Prostate gland (tissue), 2 donors: ENCODE results near the gene CETP. TPM values are rescaled to one million over a fixed set of nuclear protein-coding genes. Genes with fewer than 3 reads are reported as not detected.
"Not testable (repeated sequence)": the region's sequence is repeated elsewhere in the genome, so short reads cannot be mapped to it uniquely, and the experiment has no call there.

ENCODE experiments used
- DNase-seq: peaks from one replicate; pipeline ENCODE4 v3.0.0-alpha.2; 2019; ENCODE audit warnings: low spot score
- H3K27ac ChIP-seq, 2 donors: fragments of 200-600 bp; sonication (generic); 2 replicates each; pipeline ENCODE4 v1.5.1; 2017 to 2019
- H3K27me3 ChIP-seq: fragments of 200-600 bp; sonication (generic); replicated peaks from 2 replicates; pipeline ENCODE4 v1.5.1; 2019; ENCODE audit not compliant: insufficient read depth
- H3K36me3 ChIP-seq, 2 donors: fragments of 200-600 bp; sonication (generic); 1 replicate in 1 of 2; 2 replicates in 1 of 2; pipeline versions ENCODE4 v1.5.1 to v1.8.1; 2017 to 2019
- H3K4me1 ChIP-seq: fragments of 200-600 bp; sonication (generic); replicated peaks from 2 replicates; pipeline ENCODE4 v1.5.1; 2019
- H3K4me3 ChIP-seq, 2 donors: fragments of 200-600 bp; sonication (generic); 2 replicates each; pipeline ENCODE4 v1.5.1; 2017 to 2019
- H3K9me3 ChIP-seq: fragments of 200-600 bp; sonication (generic); 2 replicates; pipeline ENCODE4 v1.5.1; 2017
- POLR2A ChIP-seq: fragments of 450-650 bp; IDR thresholded peaks from one replicate; pipeline ENCODE4 v1.6.1; 2016; ENCODE audit warnings: antibody characterized with exemption, mild to moderate bottlenecking
- POLR2AphosphoS5 ChIP-seq: sonication (generic); formaldehyde crosslinking; IDR thresholded peaks from one replicate; pipeline ENCODE4 v1.6.1; 2017; ENCODE audit warnings: antibody characterized with exemption
- WGBS: methylation state at CpG from one replicate; pipeline ENCODE4 v1.1.5; 2018; 5-methylcytosine and 5-hydroxymethylcytosine counted together
- intact Hi-C: fragments of 100-400 bp; cut with DNase I; formaldehyde crosslinking; loops from one replicate; pipeline ENCODE4 v1.14.2; 2022
- total RNA-seq, 2 donors: library from RNA; depleted of rRNA; stranded (reverse); fragments of >200 nt; gene quantifications; one replicate each; pipeline ENCODE4 v1.1.0, GENCODE V29; 2016
- TF ChIP-seq, protein P1 (sequence below), 4 experiments: fragments of 200-600 bp in 2 of 4; fragments of 450-650 bp in 2 of 4; sonication (generic) in 2 of 4; IDR thresholded peaks; 1 replicate in 3 of 4; 2 replicates in 1 of 4; pipeline ENCODE4 v1.5.1; 2016 to 2019; ENCODE audit warnings: antibody characterized with exemption in 4 of 4, mild to moderate bottlenecking in 2 of 4, moderate library complexity in 2 of 4

Gene CETP
- total RNA-seq, 2 donors from 2014 or later = 0.40 TPM; not detected in 1

DNA sequence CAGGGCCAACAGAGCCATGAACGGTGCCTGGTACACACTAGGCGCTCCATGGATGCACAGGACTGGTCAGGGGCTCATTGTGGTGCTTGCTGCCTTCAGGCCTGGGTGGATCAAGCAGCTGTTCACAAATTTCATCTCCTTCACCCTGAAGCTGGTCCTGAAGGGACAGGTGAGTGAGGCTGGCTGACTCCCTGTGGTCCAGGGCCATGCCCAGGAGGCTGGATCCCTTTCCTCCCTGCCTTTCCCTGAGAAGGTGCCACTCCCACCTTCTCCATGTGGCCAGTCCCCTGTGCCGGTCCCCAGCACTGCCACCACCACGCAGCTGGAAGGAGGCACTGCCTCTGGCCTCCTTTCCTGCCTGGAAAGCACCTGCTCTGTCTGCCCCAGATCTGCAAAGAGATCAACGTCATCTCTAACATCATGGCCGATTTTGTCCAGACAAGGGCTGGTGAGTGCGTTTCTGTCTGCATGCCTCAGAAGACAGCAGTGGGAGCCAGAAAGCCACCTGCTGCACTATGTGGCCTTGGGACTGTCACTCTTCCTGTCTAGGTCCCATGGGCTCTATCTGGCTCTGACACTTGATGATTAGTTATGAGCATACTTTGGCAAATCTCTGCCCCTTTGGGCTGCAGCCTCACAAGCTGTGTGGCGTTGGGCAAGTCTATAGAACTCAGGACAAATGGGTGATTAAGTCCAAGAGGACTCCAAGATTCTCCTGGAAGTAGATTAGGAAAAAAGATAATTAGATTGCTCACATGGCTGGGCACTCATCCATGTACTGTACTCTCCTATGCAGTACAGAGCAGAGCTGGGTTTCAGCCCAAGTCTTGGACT is 9.4 kb downstream of the CETP start:
- H3K9me3 ChIP-seq = no peaks in the 10 kb centered on the region
- intact Hi-C loops = loop anchor here (10.0 kb wide), 1 partner anchor 56 kb away; no protein-coding TSS in a partner anchor
- H3K4me1 ChIP-seq = no peaks in the 10 kb centered on the region
- no peaks in the 10 kb centered on the region for H3K36me3 ChIP-seq
- WGBS = 66% methylated on average over 8 of the region's 8 CpGs
- DNase-seq = no peak
- H3K27ac ChIP-seq = no peak overlapping the region
- no peak for TF ChIP-seq POLR2A
- TF ChIP-seq POLR2AphosphoS5 = no peak
- TF ChIP-seq, protein P1, sequence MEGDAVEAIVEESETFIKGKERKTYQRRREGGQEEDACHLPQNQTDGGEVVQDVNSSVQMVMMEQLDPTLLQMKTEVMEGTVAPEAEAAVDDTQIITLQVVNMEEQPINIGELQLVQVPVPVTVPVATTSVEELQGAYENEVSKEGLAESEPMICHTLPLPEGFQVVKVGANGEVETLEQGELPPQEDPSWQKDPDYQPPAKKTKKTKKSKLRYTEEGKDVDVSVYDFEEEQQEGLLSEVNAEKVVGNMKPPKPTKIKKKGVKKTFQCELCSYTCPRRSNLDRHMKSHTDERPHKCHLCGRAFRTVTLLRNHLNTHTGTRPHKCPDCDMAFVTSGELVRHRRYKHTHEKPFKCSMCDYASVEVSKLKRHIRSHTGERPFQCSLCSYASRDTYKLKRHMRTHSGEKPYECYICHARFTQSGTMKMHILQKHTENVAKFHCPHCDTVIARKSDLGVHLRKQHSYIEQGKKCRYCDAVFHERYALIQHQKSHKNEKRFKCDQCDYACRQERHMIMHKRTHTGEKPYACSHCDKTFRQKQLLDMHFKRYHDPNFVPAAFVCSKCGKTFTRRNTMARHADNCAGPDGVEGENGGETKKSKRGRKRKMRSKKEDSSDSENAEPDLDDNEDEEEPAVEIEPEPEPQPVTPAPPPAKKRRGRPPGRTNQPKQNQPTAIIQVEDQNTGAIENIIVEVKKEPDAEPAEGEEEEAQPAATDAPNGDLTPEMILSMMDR (IDR thresholded peaks at IDR 0.05) = no peak
- H3K4me3 ChIP-seq = no peak overlapping the region
- no peaks in the 10 kb centered on the region for H3K27me3 ChIP-seq

- 96% methylated on average over 3 of the region's 3 CpGs for WGBS
Observed at GRCh38 chr16:56971768-56972043, 10.0 kb downstream of the CETP start.

DNA sequence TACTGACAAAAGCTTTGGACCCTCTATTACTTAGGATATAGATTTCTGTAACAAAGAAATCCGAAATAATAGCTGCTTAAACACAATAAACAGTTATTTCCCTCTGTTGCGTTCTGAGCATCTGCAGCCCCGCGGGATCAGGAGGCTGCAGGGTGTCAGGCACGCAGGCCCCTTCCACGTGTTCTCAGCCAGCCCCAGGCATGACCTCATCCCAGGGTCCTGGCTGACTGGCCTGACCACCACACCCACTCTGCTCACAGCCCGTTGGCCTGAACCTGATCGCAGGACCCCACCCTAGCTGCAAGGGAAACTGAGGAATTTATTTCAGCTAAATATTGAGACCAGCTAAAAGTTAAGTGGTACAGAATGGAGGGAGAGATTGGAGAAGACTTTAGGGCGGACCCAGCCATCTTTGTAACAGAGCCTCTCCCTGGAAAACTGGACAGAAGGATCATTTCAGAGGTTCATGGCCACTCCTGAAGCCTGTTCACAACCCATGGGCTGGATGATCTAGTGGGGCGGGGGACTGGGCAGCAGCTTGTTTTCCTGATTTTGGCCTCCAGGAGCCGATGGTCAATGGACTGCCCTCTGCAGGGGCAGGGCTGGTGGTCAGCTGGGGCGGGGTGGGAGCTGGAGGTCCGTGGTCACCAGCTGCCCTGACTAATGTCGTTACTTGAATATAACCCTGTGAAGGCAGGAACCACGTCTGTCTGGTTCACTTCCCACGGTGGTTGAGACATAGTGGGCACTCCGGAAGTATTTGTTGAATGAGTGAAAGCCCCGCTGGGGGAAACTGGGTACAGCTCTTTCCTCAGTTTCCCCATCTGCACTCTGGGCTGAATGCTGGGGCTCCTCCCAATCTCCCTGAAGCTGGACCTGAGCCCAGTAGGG is 10.9 kb downstream of the CETP start:
- 76% methylated on average over 18 of the region's 18 CpGs for WGBS
- Histone ChIP-seq H3K4me1 (no peaks in the 10 kb centered on the region), H3K36me3 (no peaks in the 10 kb centered on the region), H3K27ac (no peak overlapping the region), H3K27me3 (no peaks in the 10 kb centered on the region), H3K9me3 (no peaks in the 10 kb centered on the region), H3K4me3 (no peak overlapping the region)
- TF ChIP-seq, protein P1 (IDR thresholded peaks at IDR 0.05) = no peak
- no peak for TF ChIP-seq POLR2AphosphoS5
- TF ChIP-seq POLR2A = no peak
- intact Hi-C loops = loop anchor here (10.0 kb wide), 1 partner anchor 58 kb away; no protein-coding TSS in a partner anchor
- no peak for DNase-seq

More at GRCh38 chr16:56971768-56972043, 10.0 kb downstream of the CETP start:
- Histone ChIP-seq H3K36me3 (no peaks in the 10 kb centered on the region), H3K4me1 (no peaks in the 10 kb centered on the region), H3K9me3 (no peaks in the 10 kb centered on the region), H3K4me3 (no peak overlapping the region), H3K27me3 (no peaks in the 10 kb centered on the region), H3K27ac (no peak overlapping the region)
- DNase-seq = no peak
- intact Hi-C loops = loop anchor here (10.0 kb wide), 1 partner anchor 57 kb away; no protein-coding TSS in a partner anchor
- TF ChIP-seq, protein P1 (IDR thresholded peaks at IDR 0.05) = no peak
- TF ChIP-seq POLR2A = no peak
- no peak for TF ChIP-seq POLR2AphosphoS5

DNA sequence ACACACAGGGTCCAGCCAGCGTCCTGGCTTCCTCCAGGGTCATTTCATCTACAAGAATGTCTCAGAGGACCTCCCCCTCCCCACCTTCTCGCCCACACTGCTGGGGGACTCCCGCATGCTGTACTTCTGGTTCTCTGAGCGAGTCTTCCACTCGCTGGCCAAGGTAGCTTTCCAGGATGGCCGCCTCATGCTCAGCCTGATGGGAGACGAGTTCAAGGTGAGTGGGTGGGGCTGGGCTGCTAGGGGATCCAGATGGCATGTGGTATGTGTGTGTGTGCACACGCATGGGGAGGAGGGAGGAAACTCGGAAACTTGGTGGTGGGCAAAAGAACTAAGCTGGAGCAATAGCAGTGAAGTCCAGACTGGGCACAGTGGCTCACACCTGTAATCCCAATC is 11.5 kb downstream of the CETP start:
- Histone ChIP-seq H3K9me3 (no peaks in the 10 kb centered on the region), H3K4me3 (no peak overlapping the region), H3K27ac (no peak overlapping the region), H3K4me1 (no peaks in the 10 kb centered on the region), H3K27me3 (no peaks in the 10 kb centered on the region), H3K36me3 (no peaks in the 10 kb centered on the region)
- intact Hi-C loops = loop anchor here (10.0 kb wide), 1 partner anchor 58 kb away; no protein-coding TSS in a partner anchor
- no peak for DNase-seq
- 84% methylated on average over 9 of the region's 9 CpGs for WGBS
- TF ChIP-seq, protein P1 (IDR thresholded peaks at IDR 0.05) = no peak
- no peak for TF ChIP-seq POLR2AphosphoS5
- TF ChIP-seq POLR2A = no peak

GRCh38 chr16:56973899-56974298 is 12.1 kb downstream of the CETP start:
- not testable (repeated sequence) for H3K27ac ChIP-seq, H3K4me1 ChIP-seq, H3K4me3 ChIP-seq, DNase-seq, H3K27me3 ChIP-seq, H3K36me3 ChIP-seq, H3K9me3 ChIP-seq
- intact Hi-C loops = loop anchor here (10.0 kb wide), 1 partner anchor 59 kb away; no protein-coding TSS in a partner anchor
- 95% methylated on average over 7 of the region's 7 CpGs for WGBS
